Measurements from ENCODE around the gene CCL17. TPM values are rescaled to one million over a fixed set of nuclear protein-coding genes. Genes with fewer than 3 reads are reported as not detected.

CCL17 gene
- total RNA-seq, 1 experiment from 2014 or later: not detected

DNA sequence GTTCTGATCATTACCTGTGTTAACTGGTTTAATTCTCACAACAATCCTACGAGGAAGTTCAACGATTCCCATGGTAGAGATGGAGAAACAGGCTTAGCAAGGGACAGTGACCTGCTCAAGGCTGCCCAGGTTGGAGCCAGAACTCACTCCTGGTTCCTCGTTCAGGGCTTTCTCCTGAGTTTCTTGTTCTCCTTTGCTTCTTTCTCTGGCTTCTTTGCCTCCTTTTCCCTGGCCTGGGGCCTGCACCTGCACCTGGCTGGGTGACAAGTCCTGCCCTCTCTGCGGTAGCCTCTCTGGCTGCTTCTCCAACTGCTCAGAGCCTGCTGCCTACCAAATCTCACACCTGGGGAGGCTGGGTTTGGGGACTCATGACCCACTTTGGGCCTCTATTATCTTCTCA is 43.2 kb upstream of the CCL17 start:
- no peak for DNase-seq (ENCODE audit: unreplicated experiment)
- Mint-ChIP-seq H3K4me3 (ENCODE audit: unreplicated experiment) (no peak overlapping the region), H3K27me3 (ENCODE audit: insufficient read depth, unreplicated experiment) (no peaks in the 10 kb centered on the region), H3K36me3 (ENCODE audit: insufficient read depth, unreplicated experiment) (no peaks in the 10 kb centered on the region), H3K27ac (ENCODE audit: low read depth, unreplicated experiment) (no peak overlapping the region), H3K4me1 (ENCODE audit: insufficient read depth, unreplicated experiment) (no peaks in the 10 kb centered on the region), H3K9me3 (ENCODE audit: unreplicated experiment) (no peaks in the 10 kb centered on the region)
- intact Hi-C loops (cut with micrococcal nuclease): no loop called here
- TF ChIP-seq, protein P1, sequence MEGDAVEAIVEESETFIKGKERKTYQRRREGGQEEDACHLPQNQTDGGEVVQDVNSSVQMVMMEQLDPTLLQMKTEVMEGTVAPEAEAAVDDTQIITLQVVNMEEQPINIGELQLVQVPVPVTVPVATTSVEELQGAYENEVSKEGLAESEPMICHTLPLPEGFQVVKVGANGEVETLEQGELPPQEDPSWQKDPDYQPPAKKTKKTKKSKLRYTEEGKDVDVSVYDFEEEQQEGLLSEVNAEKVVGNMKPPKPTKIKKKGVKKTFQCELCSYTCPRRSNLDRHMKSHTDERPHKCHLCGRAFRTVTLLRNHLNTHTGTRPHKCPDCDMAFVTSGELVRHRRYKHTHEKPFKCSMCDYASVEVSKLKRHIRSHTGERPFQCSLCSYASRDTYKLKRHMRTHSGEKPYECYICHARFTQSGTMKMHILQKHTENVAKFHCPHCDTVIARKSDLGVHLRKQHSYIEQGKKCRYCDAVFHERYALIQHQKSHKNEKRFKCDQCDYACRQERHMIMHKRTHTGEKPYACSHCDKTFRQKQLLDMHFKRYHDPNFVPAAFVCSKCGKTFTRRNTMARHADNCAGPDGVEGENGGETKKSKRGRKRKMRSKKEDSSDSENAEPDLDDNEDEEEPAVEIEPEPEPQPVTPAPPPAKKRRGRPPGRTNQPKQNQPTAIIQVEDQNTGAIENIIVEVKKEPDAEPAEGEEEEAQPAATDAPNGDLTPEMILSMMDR (IDR thresholded peaks at IDR 0.05; ENCODE audit: unreplicated experiment): no peak
- CTCF ChIA-PET: no interaction called here
- BruUV-seq (replicated peaks): no TSS peak
- POLR2A ChIA-PET: no interaction called here

DNA sequence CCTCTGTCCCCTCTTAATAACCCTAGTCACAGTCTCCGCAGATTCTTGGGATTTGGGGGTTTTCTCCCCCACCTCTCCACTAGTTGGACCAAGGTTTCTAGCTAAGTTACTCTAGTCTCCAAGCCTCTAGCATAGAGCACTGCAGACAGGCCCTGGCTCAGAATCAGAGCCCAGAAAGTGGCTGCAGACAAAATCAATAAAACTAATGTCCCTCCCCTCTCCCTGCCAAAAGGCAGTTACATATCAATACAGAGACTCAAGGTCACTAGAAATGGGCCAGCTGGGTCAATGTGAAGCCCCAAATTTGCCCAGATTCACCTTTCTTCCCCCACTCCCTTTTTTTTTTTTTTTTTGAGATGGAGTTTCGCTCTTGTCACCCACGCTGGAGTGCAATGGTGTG is 40.4 kb upstream of the CCL17 start:
- CTCF ChIA-PET: interaction anchor here (3.1 kb wide), 1 partner anchor 53 kb away, joined by 11 read pairs; no protein-coding TSS in a partner anchor

DNA sequence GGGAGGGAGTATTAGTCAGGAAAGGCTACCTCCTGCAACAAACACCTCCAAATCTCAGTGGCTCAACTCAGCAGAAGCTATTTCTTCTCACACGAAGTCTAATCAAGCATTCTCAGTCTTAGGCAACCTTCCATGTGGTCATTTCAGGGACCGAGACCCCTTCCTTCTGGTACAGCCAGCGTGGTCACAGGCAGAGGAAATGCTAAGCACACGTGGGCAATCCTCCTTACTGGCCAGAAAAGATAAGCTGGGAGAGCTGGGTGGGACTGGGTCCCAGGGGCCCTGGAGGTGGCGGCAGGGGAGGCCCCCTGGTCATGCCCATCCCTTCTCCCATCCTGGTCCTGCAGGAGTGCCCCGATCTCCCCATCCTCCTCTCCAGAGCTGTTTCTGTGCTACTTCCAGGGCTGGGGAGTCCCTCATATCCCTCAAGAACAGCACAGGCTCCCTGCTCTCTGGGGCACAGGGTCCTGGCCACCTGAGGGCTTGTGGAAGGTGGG is 38.0 kb upstream of the CCL17 start:
- Mint-ChIP-seq H3K36me3 (ENCODE audit: insufficient read depth, unreplicated experiment) (no peaks in the 10 kb centered on the region), H3K4me3 (ENCODE audit: unreplicated experiment) (no peak overlapping the region), H3K4me1 (ENCODE audit: insufficient read depth, unreplicated experiment) (peaks cover 5% of the 10 kb centered on the region), H3K9me3 (ENCODE audit: unreplicated experiment) (no peaks in the 10 kb centered on the region), H3K27me3 (ENCODE audit: insufficient read depth, unreplicated experiment) (peaks cover 12% of the 10 kb centered on the region), H3K27ac (ENCODE audit: low read depth, unreplicated experiment) (no peak overlapping the region)
- CTCF ChIA-PET: interaction anchor here (1.1 kb wide), 1 partner anchor 51 kb away, joined by 3 read pairs; no protein-coding TSS in a partner anchor
- POLR2A ChIA-PET: interaction anchor here (1.4 kb wide), 1 partner anchor 11 kb away, joined by 4 read pairs; no protein-coding TSS in a partner anchor
- no TSS peak for BruUV-seq (replicated peaks)
- no peak for DNase-seq (ENCODE audit: unreplicated experiment)
- TF ChIP-seq, protein P1 (IDR thresholded peaks at IDR 0.05; ENCODE audit: unreplicated experiment): no peak
- intact Hi-C loops (cut with micrococcal nuclease): no loop called here

More for the DNA sequence above, 40.4 kb upstream of the CCL17 start:
- TF ChIP-seq, protein P1 (IDR thresholded peaks at IDR 0.05; ENCODE audit: unreplicated experiment): no peak
- POLR2A ChIA-PET: no interaction called here
- Mint-ChIP-seq H3K4me1 (ENCODE audit: insufficient read depth, unreplicated experiment) (peaks cover 5% of the 10 kb centered on the region), H3K27ac (ENCODE audit: low read depth, unreplicated experiment) (no peak overlapping the region), H3K36me3 (ENCODE audit: insufficient read depth, unreplicated experiment) (no peaks in the 10 kb centered on the region), H3K27me3 (ENCODE audit: insufficient read depth, unreplicated experiment) (peaks cover 2% of the 10 kb centered on the region), H3K4me3 (ENCODE audit: unreplicated experiment) (no peak overlapping the region), H3K9me3 (ENCODE audit: unreplicated experiment) (no peaks in the 10 kb centered on the region)
- DNase-seq (ENCODE audit: unreplicated experiment): no peak
- intact Hi-C loops (cut with micrococcal nuclease): no loop called here
- no TSS peak for BruUV-seq (replicated peaks)

DNA sequence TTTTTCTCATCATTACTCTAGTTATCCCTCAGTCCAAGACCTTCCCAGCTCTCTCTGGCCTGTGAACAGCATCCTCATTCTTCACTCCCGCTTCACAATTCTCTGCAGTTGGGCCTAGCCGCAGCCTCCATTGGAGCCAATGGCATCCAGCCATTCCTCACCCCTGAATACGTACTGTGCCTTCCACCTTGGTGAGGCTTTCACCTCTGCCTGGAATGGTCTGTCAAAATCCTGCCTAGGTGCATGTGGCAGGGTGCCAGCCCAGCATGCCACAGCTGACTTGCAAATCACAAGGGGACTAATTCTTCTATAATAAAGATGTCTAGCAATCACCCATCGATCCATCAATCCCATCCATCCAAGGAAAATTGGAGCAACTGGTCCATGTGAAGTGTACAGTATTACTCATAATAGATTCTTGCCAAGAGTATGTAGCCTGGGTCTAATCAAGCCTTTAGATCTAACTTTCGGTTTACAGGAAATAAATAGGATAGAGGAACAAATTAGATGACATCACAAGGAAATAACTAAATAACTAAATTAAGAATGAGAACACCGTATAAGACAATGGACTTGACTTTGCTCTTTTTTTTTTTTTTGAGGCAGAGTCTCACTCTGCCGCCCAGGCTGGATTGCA is 37.3 kb upstream of the CCL17 start:
- Mint-ChIP-seq H3K4me3 (ENCODE audit: unreplicated experiment) (no peak overlapping the region), H3K36me3 (ENCODE audit: insufficient read depth, unreplicated experiment) (no peaks in the 10 kb centered on the region), H3K27ac (ENCODE audit: low read depth, unreplicated experiment) (no peak overlapping the region), H3K27me3 (ENCODE audit: insufficient read depth, unreplicated experiment) (peaks cover 12% of the 10 kb centered on the region), H3K9me3 (ENCODE audit: unreplicated experiment) (no peaks in the 10 kb centered on the region), H3K4me1 (ENCODE audit: insufficient read depth, unreplicated experiment) (peaks cover 5% of the 10 kb centered on the region)
- no TSS peak for BruUV-seq (replicated peaks)
- CTCF ChIA-PET: interaction anchor here (1.1 kb wide), 1 partner anchor 50 kb away, joined by 3 read pairs; no protein-coding TSS in a partner anchor
- TF ChIP-seq, protein P1 (IDR thresholded peaks at IDR 0.05; ENCODE audit: unreplicated experiment): no peak
- intact Hi-C loops (cut with micrococcal nuclease): no loop called here
- POLR2A ChIA-PET: interaction anchor here (1.4 kb wide), 1 partner anchor 10 kb away, joined by 4 read pairs; no protein-coding TSS in a partner anchor
- no peak for DNase-seq (ENCODE audit: unreplicated experiment)
